ENCODE results near the gene CAMTA1. TPM values are rescaled to one million over a fixed set of nuclear protein-coding genes. Genes with fewer than 3 reads are reported as not detected.

The CAMTA1 gene
- total and polyA plus RNA-seq, 8 donors, result 42.8 to 213 (median 118) TPM

DNA sequence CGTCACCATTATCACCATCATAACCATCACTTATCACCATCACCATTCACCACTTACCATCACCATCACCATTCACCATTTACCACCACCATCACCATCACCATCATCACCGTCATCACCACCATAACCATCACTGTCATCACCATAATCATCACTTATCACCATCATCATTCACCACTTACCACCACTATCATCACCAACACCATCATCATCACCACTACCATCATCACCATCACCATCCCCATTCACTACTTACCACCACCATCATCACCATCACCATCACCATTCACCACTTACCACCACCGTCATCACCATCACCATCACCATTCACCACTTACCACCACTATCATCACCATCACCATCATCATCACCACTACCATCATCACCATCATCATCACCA, 151.8 kb downstream of the CAMTA1 start:
- no peaks in the 10 kb centered on the region for H3K36me3 ChIP-seq
- no peaks in the 10 kb centered on the region for H3K9me3 ChIP-seq
- peaks cover 0 to 38% (median 24%) of the 10 kb centered on the region in 3 donors for H3K27me3 ChIP-seq
- no peak overlapping the region for H3K4me3 ChIP-seq
- peaks cover 0 to 4% (median 2%) of the 10 kb centered on the region in 4 donors for H3K4me1 ChIP-seq
- no peak overlapping the region for H3K27ac ChIP-seq
- intact Hi-C loops (cut with DNase I; ENCODE audit: low total_unique reads), result no loop called here
- 77 to 85% (median 83%) methylated on average over 3 of the region's 3 CpGs for WGBS, 5 donors
- TF ChIP-seq POLR2AphosphoS5 (IDR thresholded peaks at IDR 0.05) (no peak), EP300 (IDR thresholded peaks at IDR 0.05) (no peak), POLR2A (IDR thresholded peaks at IDR 0.05) (no peak)
- TF ChIP-seq, protein P1, sequence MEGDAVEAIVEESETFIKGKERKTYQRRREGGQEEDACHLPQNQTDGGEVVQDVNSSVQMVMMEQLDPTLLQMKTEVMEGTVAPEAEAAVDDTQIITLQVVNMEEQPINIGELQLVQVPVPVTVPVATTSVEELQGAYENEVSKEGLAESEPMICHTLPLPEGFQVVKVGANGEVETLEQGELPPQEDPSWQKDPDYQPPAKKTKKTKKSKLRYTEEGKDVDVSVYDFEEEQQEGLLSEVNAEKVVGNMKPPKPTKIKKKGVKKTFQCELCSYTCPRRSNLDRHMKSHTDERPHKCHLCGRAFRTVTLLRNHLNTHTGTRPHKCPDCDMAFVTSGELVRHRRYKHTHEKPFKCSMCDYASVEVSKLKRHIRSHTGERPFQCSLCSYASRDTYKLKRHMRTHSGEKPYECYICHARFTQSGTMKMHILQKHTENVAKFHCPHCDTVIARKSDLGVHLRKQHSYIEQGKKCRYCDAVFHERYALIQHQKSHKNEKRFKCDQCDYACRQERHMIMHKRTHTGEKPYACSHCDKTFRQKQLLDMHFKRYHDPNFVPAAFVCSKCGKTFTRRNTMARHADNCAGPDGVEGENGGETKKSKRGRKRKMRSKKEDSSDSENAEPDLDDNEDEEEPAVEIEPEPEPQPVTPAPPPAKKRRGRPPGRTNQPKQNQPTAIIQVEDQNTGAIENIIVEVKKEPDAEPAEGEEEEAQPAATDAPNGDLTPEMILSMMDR (IDR thresholded peaks at IDR 0.05), result no peak
- DNase-seq, result no peak

DNA sequence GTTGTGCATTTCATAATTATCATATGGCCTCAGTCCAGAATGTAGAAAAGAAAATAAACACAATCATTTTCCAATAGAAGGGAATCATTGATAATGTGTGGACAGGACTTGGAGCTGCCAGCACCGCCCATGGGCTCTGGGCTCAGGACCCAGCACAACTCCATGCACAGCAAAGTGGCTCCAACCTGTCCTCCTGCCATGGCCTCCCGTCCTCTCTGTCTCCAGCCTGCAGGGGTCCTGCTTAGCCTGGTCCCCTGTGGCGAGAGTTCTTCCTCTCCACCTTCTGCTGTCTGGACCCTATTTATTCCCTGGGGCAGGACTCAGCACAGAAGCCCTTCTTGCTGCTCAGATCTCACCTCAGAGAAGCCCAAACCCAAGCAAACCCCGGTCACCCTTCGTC, 154.1 kb downstream of the CAMTA1 start:
- Histone ChIP-seq H3K9me3 (no peaks in the 10 kb centered on the region), H3K36me3 (no peaks in the 10 kb centered on the region), H3K4me3 (no peak overlapping the region), H3K27ac (no peak overlapping the region), H3K27me3 (peaks cover 0 to 29% (median 18%) of the 10 kb centered on the region in 3 donors), H3K4me1 (peaks cover 0 to 4% (median 2%) of the 10 kb centered on the region in 4 donors)
- TF ChIP-seq, protein P1 (IDR thresholded peaks at IDR 0.05), result no peak
- TF ChIP-seq EP300 (IDR thresholded peaks at IDR 0.05) (no peak), POLR2AphosphoS5 (IDR thresholded peaks at IDR 0.05) (no peak), POLR2A (IDR thresholded peaks at IDR 0.05) (no peak)
- WGBS, 5 donors, result 81 to 91% (median 87%) methylated on average over 5 of the region's 5 CpGs
- intact Hi-C loops (cut with DNase I; ENCODE audit: low total_unique reads), result no loop called here
- no peak for DNase-seq

DNA sequence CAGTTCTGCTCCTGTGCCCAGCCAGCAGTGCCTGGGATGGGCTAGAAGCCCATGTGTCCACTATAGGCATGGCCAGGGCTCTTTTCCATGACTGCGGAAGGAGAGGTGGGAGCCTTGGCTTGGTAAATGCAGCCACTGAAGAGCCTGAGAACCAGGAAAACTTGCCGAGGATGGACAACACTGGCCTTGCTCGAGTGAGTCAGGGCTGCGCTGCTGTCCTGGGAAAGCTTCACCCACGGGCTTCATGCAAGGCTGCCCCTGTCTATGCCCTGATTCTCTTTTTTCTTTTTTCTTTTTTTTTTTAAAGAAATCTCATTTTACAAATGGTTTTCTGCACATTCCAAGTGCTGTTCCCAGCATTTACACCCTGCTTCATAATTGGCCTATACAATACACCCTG, 156.5 kb downstream of the CAMTA1 start:
- H3K27ac ChIP-seq, result no peak overlapping the region
- intact Hi-C loops (cut with DNase I; ENCODE audit: low total_unique reads), result no loop called here
- H3K4me3 ChIP-seq, result no peak overlapping the region
- no peaks in the 10 kb centered on the region for H3K4me1 ChIP-seq
- DNase-seq, result no peak
- no peaks in the 10 kb centered on the region for H3K9me3 ChIP-seq
- WGBS, 5 donors, result 84 to 94% (median 92%) methylated on average over 5 of the region's 5 CpGs
- TF ChIP-seq EP300 (IDR thresholded peaks at IDR 0.05) (no peak), POLR2A (IDR thresholded peaks at IDR 0.05) (no peak), POLR2AphosphoS5 (IDR thresholded peaks at IDR 0.05) (no peak)
- TF ChIP-seq, protein P1 (IDR thresholded peaks at IDR 0.05), result no peak
- no peaks in the 10 kb centered on the region for H3K36me3 ChIP-seq
- H3K27me3 ChIP-seq, result peaks cover 0 to 9% (median 0%) of the 10 kb centered on the region in 3 donors

DNA sequence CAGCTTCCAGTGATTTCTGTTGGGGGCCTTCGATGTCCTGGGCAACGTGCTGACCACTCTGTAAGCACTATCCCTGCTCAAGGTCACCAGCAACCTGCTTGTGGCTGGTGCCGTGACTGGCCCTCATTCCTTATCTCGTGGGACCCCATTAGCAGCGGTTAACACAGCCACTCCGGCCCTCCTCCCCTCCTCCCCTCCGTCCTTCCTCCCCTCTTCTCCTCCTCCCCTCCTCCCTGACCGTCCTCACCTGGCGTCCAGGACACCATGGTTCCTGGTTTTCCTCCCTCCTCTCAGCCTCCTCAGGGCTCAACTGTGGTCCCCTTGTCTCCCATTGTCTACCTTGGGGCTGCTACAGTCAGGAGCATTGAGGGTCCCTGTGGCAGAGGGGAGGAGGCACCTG, 157.7 kb downstream of the CAMTA1 start:
- Histone ChIP-seq H3K27ac (no peak overlapping the region), H3K4me1 (no peaks in the 10 kb centered on the region), H3K36me3 (no peaks in the 10 kb centered on the region), H3K27me3 (peaks cover 0 to 8% (median 0%) of the 10 kb centered on the region in 3 donors), H3K4me3 (no peak overlapping the region), H3K9me3 (no peaks in the 10 kb centered on the region)
- 62 to 75% (median 64%) methylated on average over 6 to 9 of the region's 9 CpGs for WGBS, 5 donors
- intact Hi-C loops (cut with DNase I; ENCODE audit: low total_unique reads), result no loop called here
- DNase-seq, result no peak
- TF ChIP-seq POLR2AphosphoS5 (IDR thresholded peaks at IDR 0.05) (no peak), POLR2A (IDR thresholded peaks at IDR 0.05) (no peak), EP300 (IDR thresholded peaks at IDR 0.05) (no peak)
- TF ChIP-seq, protein P1 (IDR thresholded peaks at IDR 0.05), result no peak

All from stomach (tissue), 9 donors.